ENCODE results near the gene FXR1. TPM values are rescaled to one million over a fixed set of nuclear protein-coding genes. Genes with fewer than 3 reads are reported as not detected.

The FXR1 gene
- total RNA-seq, 1 experiment from 2014 or later, result 215 TPM

- TF ChIP-seq SRF (IDR thresholded peaks at IDR 0.05; ENCODE audit: low read depth), result no peak
- no peak for TF ChIP-seq JUND (IDR thresholded peaks at IDR 0.05)
- TF ChIP-seq TCF7L2 (IDR thresholded peaks at IDR 0.05; ENCODE audit: borderline replicate concordance, extremely low read depth, insufficient read depth, insufficient read length), result no peak
- TF ChIP-seq, protein P1, sequence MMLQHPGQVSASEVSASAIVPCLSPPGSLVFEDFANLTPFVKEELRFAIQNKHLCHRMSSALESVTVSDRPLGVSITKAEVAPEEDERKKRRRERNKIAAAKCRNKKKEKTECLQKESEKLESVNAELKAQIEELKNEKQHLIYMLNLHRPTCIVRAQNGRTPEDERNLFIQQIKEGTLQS (IDR thresholded peaks at IDR 0.05), result no peak
- TF ChIP-seq CEBPB (IDR thresholded peaks at IDR 0.05; ENCODE audit: low read depth), result no peak
- no peak for TF ChIP-seq ZFX (IDR thresholded peaks at IDR 0.05)
- TF ChIP-seq, protein P2, sequence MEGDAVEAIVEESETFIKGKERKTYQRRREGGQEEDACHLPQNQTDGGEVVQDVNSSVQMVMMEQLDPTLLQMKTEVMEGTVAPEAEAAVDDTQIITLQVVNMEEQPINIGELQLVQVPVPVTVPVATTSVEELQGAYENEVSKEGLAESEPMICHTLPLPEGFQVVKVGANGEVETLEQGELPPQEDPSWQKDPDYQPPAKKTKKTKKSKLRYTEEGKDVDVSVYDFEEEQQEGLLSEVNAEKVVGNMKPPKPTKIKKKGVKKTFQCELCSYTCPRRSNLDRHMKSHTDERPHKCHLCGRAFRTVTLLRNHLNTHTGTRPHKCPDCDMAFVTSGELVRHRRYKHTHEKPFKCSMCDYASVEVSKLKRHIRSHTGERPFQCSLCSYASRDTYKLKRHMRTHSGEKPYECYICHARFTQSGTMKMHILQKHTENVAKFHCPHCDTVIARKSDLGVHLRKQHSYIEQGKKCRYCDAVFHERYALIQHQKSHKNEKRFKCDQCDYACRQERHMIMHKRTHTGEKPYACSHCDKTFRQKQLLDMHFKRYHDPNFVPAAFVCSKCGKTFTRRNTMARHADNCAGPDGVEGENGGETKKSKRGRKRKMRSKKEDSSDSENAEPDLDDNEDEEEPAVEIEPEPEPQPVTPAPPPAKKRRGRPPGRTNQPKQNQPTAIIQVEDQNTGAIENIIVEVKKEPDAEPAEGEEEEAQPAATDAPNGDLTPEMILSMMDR (IDR thresholded peaks at IDR 0.05 in 2 of 3, conservative IDR thresholded peaks at IDR 0.05 in 1 of 3; ENCODE audit: borderline replicate concordance in 1 of 3, insufficient read depth in 1 of 3, low read depth in 2 of 3, low read length in 2 of 3), result no peak
- no peak for TF ChIP-seq YY1 (IDR thresholded peaks at IDR 0.05; ENCODE audit: extremely low read depth, insufficient replicate concordance, low read depth, low read length)
- TF ChIP-seq ELF1 (IDR thresholded peaks at IDR 0.05; ENCODE audit: borderline replicate concordance, low read depth), result no peak
- no peak for TF ChIP-seq SIN3A (IDR thresholded peaks at IDR 0.05; ENCODE audit: low read depth)
- no peak for TF ChIP-seq POLR2AphosphoS5 (IDR thresholded peaks at IDR 0.05; ENCODE audit: low read depth, low read length)
- TF ChIP-seq EGR1 (IDR thresholded peaks at IDR 0.05; ENCODE audit: low read depth), result no peak
- TF ChIP-seq EZH2 (IDR thresholded peaks at IDR 0.05), result no peak
- no peak for TF ChIP-seq ZNF274 (IDR thresholded peaks at IDR 0.05; ENCODE audit: low read depth, low read length)
- TF ChIP-seq, protein P3, sequence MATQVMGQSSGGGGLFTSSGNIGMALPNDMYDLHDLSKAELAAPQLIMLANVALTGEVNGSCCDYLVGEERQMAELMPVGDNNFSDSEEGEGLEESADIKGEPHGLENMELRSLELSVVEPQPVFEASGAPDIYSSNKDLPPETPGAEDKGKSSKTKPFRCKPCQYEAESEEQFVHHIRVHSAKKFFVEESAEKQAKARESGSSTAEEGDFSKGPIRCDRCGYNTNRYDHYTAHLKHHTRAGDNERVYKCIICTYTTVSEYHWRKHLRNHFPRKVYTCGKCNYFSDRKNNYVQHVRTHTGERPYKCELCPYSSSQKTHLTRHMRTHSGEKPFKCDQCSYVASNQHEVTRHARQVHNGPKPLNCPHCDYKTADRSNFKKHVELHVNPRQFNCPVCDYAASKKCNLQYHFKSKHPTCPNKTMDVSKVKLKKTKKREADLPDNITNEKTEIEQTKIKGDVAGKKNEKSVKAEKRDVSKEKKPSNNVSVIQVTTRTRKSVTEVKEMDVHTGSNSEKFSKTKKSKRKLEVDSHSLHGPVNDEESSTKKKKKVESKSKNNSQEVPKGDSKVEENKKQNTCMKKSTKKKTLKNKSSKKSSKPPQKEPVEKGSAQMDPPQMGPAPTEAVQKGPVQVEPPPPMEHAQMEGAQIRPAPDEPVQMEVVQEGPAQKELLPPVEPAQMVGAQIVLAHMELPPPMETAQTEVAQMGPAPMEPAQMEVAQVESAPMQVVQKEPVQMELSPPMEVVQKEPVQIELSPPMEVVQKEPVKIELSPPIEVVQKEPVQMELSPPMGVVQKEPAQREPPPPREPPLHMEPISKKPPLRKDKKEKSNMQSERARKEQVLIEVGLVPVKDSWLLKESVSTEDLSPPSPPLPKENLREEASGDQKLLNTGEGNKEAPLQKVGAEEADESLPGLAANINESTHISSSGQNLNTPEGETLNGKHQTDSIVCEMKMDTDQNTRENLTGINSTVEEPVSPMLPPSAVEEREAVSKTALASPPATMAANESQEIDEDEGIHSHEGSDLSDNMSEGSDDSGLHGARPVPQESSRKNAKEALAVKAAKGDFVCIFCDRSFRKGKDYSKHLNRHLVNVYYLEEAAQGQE (IDR thresholded peaks at IDR 0.05; ENCODE audit: low read depth), result no peak
- no peak for TF ChIP-seq SP1 (IDR thresholded peaks at IDR 0.05; ENCODE audit: low read depth)
- intact Hi-C loops (cut with micrococcal nuclease), result no loop called here
- POLR2A ChIA-PET, result no interaction called here
- H2AFZ ChIP-seq (ENCODE audit: low read depth, low read length, poor library complexity, severe bottlenecking), result no peak overlapping the region
- no TSS peak for BruUV-seq (replicated peaks)
- H3K4me2 ChIP-seq (ENCODE audit: low read length), result no peak overlapping the region
- H3K79me2 ChIP-seq (ENCODE audit: insufficient read depth, low read length), result no peaks in the 10 kb centered on the region
- H3K9me2 ChIP-seq (ENCODE audit: insufficient read depth), result no peaks in the 10 kb centered on the region
- RAD21 ChIA-PET (ENCODE audit: low non-redundant PET in 1 of 2, low total read pairs in 2 of 2, uncharacterized antibody in 2 of 2, unreplicated experiment in 2 of 2), result no interaction called here
- no peaks in the 10 kb centered on the region for H3K4me1 ChIP-seq (ENCODE audit: control insufficient read depth in 1 of 2, insufficient read depth in 2 of 2, low read length in 2 of 2)
- ATAC-seq (no peak), DNase-seq (ENCODE audit: low read depth, low spot score) (no peak)
- no peaks in the 10 kb centered on the region for H4K20me1 ChIP-seq (ENCODE audit: insufficient read depth)
- CTCF ChIA-PET, result no interaction called here
- no peaks in the 10 kb centered on the region for H3K27me3 ChIP-seq (ENCODE audit: insufficient read depth, low read length)
- H3K9ac ChIP-seq (ENCODE audit: low read length), result no peak overlapping the region
- H3K36me3 ChIP-seq (ENCODE audit: control insufficient read depth in 1 of 2, insufficient read depth in 2 of 2, low read length in 2 of 2), result no peaks in the 10 kb centered on the region
- no peak overlapping the region for H3K4me3 ChIP-seq (replicated peaks in 1 of 2; ENCODE audit: low read depth in 1 of 2, low read length in 2 of 2)
- no peaks in the 10 kb centered on the region for H3K9me3 ChIP-seq (ENCODE audit: control insufficient read depth in 1 of 2, insufficient read depth in 1 of 2, low read depth in 1 of 2, low read length in 2 of 2)
- H3K27ac ChIP-seq (ENCODE audit: low read depth, low read length), result no peak overlapping the region
These were observed 30.4 kb upstream of the FXR1 start for GRCh38 chr3:180882115-180882514.

Data from HCT116 (cell line).